ENCODE measurements around the gene TSPOAP1.

The TSPOAP1 gene

GRCh38 chr17:58276423-58276822 lies 52.2 kb downstream of the TSPOAP1 start:
- DNase-seq = no peak

DNA sequence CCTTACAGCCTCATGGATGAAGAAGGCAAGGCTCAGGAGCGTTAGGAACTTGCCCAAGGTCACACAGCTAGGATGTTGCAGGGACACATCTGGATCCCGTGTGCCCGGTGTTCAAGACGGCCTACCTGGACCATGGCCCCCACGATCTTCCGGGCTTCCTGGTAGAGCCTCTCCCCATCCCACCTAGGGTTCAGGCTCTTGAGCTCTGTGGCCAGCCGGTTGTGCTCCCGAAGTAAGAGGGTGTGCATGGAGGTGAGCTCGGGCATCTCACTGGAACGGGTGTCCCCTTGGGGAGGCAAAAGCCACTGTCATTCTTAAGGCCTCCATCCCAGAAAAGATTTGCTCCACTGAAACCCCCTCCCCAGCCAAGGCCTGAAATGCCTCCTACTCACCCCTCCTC lies 53.2 kb downstream of the TSPOAP1 start:
- DNase-seq = no peak

- DNase-seq = no peak
Observed at GRCh38 chr17:58273453-58274104, 55.0 kb downstream of the TSPOAP1 start.

- DNase-seq = no peak
Observed at GRCh38 chr17:58272367-58273280, 56.0 kb downstream of the TSPOAP1 start.

DNA sequence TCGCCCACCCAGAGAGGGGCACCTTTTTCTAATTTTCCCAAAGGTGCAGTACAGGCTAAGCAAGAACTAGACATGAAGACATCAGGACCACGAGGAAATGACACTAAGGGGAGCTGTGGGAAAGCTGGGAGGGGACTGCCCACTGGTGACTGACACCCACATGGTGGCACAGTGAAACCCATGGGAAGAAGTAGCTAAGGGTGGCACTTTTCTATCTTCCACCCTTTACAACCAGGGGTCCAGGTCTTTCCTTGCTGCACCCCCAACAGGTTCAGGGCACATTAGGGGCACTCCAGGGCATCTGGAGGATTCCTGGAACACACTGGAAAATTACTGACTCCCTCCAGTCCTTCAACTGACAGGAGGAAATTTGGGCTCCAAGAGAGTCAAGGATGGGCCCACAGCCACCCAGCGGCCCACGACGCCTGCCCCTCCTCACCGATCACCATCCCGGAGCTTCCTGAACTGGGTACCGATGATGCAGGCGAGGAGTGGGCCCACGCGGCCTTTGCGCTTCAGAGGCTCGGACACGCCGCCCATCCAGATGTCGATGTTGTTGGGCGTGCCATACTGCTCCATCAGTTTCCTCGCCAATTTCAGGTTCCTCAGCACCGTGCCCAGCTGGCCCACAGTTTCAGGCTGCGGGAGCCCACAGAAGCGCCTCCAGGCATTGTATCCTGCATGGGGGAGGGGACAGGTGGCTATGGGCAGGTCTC lies 57.2 kb downstream of the TSPOAP1 start:
- DNase-seq = no peak

GRCh38 chr17:58270476-58271215 lies 57.9 kb downstream of the TSPOAP1 start:
- DNase-seq = no peak

DNA sequence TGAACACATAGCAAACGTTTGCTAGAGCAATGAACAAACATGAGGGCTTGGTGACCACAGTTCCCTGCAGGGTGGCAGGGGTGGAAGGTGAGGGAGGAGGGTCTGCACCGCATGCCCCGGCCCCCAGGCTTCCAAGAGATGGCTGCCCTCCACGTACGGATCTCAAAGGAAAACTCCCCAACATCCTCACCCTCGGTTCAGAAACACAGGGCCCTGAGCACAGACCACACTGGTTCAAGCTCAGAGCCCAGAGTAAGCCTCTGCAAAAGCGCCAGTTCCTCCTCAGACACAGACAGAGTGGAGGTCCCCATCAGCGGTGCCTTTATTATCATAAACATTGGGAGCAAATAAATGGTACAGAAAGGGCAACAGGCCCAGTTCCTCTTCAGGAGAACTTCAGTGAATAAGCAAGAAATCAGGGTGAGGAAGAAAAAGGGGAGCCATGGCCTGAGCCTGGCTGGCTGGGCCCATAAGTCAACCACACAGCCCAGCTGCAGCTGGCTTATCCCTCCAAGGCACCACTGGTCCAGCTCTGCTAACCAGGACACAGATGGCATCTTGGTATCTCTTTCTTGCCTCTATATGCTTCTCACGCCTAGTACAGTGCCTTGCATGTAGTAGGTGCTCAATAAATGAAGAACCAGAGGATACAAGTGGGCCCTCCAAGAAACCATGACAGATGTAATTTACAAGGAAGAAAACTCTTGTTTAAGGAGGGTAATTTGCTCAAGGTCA lies 58.9 kb downstream of the TSPOAP1 start:
- no peak for DNase-seq

- DNase-seq = no peak
Observed at GRCh38 chr17:58268774-58269556, 59.6 kb downstream of the TSPOAP1 start.

DNA sequence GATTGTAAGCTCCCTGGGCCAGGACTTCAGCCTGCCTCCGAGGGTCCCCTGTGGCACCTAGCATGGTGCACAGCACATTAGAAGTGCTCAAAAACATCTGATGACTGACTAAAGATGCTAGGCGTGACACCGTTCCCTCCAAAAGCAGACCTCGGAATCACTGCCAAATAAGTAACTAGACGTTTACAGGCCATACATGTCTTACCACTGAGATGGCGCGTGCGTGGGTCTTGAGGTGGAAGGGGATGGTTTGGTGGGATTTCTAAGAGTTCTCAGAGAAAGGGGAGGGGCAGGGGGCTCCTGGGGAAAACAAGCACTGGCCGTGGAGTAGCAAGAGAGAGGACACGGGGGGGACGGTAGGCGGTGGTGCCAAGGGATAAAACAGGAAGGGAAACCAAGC lies 60.3 kb downstream of the TSPOAP1 start:
- DNase-seq = no peak

- no peak for DNase-seq
Observed at GRCh38 chr17:58267347-58268324, 61.0 kb downstream of the TSPOAP1 start.

GRCh38 chr17:58265902-58266875 lies 62.4 kb downstream of the TSPOAP1 start:
- no peak for DNase-seq

GRCh38 chr17:58265271-58265670 lies 63.3 kb downstream of the TSPOAP1 start:
- DNase-seq = no peak

GRCh38 chr17:58264407-58265103 lies 64.0 kb downstream of the TSPOAP1 start:
- DNase-seq = no peak

GRCh38 chr17:58263773-58264172 lies 64.8 kb downstream of the TSPOAP1 start:
- no peak for DNase-seq

GRCh38 chr17:58262149-58262548 lies 66.4 kb downstream of the TSPOAP1 start:
- no peak for DNase-seq

- DNase-seq = peak; percentile 17
Observed at GRCh38 chr17:58254803-58255202, 73.8 kb downstream of the TSPOAP1 start.

DNA sequence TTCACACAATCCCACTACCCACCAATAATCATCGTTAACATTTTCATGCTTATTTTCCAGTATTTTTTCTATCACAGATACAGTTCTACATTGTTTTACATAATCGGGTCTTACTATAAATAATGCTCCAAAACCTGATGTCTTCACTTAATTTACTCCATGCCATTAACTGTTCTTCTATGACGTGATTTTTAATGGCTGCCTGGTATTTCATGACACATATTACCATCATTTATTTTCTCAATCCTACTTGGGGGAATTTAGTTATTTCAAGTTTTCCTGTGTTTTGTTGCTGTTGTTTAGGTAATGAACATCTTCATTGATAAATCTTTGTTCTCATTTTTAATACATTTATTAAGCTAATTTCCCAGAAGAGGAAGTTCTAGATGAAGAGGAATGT lies 75.5 kb downstream of the TSPOAP1 start:
- DNase-seq = no peak

DNA sequence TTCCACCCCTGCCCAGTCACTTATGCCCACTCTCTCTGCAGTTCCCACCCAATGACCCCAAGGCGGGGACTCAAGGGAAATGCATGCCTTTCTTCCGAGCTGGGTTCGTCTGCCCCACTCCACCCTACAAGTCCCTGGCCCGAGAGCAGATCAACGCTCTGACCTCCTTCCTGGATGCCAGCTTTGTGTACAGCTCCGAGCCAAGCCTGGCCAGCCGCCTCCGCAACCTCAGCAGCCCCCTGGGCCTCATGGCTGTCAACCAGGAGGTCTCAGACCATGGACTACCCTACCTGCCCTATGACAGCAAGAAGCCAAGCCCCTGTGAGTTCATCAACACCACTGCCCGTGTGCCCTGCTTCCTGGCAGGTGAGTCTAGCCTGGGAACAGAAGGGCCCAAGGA lies 76.5 kb downstream of the TSPOAP1 start:
- DNase-seq = no peak
